NCI-H510A (cell line): ENCODE measurements around the gene CCL21.

Experiments used
- DNase-seq: peaks from one replicate; lab custom pipeline; 2025; lab: John Stamatoyannopoulos, UW

CCL21 gene

DNA sequence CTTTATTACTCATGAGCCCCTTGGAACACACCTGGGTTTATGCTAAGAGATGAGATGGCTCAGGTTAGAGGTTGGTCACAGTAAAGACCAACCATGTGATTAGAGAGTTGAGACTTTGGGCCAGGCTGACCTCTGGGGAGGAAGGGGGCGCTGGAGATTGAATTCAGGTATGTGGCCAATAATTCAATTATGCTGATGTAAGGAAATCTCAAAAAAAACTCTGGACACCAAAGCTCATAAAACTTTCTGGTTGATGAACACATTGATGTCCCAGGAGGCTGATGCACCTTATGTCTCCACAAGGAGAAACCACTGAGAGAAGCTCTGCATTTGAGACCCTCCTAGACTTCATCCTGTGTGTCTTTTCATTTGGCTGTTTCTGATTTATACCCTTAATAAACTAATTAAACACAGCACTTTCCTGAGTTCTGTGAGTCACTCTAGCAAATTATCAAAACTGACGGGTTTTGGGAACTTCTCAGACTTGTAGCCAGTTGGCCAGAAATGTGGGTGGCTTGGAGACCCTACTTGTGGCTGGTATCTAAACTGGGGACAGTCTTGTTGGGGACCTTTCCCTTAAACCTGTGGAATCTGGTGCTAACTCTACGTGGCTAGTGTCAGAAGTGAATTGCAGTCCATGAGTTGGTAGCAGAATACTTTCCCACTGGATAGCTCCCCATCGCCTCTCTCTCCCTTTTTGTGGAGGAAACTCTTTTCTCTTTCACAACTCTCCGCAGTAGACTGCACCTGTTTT is 40.0 kb downstream of the CCL21 start:
- no peak for DNase-seq

DNA sequence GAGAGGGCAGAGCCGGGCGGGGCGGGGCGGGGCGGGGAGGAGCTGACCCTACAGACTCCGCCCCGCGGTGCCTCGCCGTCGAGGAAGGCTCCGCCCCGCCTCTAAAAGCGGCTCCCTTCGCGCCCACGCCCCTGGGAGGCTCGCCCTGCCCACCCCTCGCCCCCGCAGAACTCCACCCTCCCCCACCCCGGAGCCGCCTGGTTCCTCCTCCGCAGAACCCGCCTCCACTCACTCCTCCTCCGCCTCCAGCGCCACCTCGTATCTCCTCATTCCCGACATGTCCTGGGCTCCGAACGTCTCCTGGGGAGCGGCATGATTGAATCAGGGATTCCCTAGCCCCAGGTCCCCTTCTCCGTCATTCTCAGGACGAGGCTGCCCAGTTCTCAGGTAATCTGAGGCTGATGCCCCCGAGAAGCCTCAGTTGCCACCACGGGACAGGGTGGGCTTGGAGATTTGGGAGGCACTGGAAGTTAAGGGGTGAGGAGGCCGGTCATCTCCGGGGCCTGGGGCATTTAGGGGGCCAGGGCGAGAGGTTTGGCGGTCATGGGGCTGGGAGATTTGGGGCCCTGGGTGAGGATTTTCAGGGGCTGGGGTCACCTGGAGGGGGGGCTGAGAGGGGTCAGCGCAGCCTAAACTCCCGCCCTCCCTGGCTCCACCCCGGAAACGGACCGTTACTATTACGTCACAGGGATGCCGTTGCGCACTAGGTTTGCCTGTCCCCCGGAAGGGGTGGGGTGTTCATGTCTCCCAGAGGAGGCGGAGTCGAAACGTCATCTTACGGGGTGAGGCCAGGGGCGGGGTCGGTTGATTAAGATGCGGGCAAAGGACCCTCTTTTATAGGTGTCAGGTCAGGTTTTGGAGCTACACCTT is 44.3 kb downstream of the CCL21 start:
- DNase-seq: peak; percentile 90

DNA sequence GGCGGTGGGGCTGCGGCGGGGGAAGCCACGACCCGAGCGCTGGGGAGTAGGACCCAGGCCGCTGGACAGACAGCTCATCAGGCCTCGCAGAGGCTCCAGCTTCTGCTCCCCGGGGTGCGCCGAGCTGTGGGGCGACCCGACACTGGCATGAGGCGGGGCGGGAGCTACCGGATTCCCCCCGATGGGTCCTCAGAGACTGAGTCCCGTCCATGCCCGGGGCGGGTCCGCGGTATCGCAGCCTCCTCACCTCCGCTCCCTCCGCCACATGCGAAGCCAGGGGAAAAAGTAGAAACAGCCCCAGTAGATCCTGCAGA is 44.9 kb downstream of the CCL21 start:
- DNase-seq: no peak

DNA sequence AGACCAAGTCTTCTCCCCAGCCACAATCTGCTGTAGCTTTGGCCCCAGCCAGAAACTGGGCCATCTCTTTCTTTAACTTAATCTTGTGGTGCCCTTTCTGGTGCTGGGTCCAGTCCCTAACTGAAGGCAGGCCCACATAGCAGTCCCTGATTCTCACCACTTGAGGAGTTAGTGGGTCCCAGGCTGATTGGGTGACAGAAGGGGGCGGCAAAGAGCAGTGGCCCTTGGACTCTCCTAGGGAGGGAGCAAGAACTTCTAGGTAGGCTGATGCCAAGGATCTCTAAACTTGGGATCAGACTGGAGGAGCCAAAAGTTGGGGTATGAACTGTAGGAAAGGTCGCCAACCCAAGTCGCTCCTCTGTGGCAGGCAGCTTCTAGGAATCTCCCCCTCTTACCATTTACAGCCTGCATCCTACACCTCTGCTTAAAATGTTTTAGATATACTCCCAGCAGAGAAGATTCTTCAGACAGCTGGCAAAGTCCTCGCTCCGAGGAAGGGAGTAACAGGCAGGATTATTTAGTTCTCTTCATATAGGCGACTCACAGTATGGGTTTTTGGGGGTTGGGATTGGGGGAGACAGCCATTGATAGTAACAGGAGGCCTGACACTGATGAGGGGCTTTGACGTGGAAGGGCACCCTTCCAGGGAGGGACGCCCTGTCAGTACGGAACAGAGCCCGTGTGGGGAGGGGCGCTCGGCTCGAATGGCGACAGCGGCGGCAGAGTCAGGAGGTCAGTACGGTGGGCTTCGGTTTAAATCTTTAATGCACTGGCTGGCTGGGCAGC is 45.5 kb downstream of the CCL21 start:
- no peak for DNase-seq

DNA sequence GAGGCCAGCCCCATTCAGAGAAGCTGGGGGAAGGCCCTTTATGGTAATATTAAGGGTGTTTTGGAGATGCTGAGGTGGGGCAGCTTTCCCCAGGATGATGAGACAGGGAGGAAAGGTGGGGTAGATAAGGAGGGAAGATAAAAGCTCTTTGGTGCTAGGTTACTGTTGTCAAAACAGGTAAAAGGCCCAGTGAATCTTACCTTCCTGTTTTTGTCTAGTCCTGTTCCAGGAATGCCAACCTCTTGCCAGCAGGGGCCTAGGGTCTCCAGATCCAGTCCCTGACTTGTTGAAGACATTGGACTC is 46.7 kb downstream of the CCL21 start:
- no peak for DNase-seq

DNA sequence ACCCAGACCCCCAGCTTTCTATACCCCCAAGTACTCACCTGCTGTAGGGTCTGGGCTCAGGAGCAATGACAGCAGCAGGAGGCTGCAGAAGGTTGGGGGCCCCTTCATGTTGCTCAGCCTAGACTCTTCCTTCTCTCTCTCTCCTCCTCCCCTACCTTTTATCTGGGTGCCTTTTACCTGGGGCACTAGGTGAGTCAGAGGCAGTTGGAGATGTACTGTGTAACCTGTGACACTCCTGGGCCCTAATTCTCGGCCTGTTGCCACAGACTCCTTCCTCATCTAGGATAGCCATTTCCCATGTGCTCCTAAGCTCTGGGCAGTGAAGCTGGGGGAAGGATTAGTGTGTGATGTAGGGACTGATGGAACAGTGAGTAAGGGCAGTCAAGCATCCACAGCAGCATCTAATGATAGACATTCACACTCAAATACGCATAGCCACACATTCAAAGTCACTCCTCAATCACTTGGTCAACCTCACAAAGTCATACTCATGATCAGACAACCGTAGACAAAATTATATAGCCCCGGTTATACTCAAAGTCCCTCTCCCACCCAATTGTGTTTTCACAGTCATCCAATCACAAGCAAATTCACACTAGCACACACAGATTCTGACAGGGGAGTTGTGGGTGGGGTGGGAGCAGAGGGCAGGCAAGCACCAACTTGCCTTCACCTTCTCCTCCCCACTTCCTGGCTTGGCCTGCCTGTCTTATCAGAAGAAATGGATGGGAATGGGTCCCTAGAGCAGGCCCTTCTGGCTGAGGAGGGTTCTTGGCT is 47.2 kb downstream of the CCL21 start, which contains the start of gene CCL27:
TSS of gene CCL27 (minus strand) at position 132 of the 777 bp plus-strand sequence. CDS start at position 108, 24 bp downstream.
- no peak for DNase-seq

DNA sequence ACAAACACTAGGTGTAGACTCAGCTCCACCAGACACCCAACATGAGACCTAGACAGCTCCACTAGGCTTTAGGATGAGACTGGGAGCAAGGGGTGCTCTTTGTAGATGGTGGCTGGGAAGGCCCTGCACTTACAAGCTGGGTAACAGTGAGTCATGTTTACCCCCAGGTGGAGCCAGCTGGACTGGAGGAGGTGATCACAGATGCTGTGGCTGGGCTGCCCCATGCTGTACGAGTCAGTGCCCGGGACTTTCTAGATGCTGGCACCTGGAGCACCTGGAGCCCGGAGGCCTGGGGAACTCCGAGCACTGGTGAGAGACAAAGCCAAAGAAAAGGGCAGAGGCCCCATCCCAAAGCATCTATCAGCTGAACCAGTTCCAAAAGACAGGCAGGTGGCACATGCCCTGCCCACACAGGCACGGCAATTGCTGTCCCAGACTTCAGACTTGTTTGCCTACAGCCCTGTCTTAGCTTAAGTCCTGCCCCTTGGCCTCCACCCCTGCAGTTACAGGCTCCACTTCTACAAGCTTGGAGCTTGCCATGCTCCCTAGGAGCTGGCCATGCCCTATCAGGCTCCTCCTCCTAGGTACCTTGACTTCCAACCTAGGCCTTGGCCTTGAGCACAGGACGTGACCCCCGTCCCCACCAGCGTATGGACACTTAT is 50.2 kb downstream of the CCL21 start:
- no peak for DNase-seq
